OCI-LY7 (cell line): ENCODE data around the gene ADARB2.

Experiments used
- EZH2phosphoT487 ChIP-seq: fragments of 200-600 bp; sonication (generic); IDR thresholded peaks from 2 replicates; pipeline ENCODE4 v1.6.1; 2018; ENCODE audit warnings: low read depth, borderline replicate concordance, mild to moderate bottlenecking, mixed run types, antibody characterized with exemption, low read length, moderate library complexity, mixed read lengths
- TF ChIP-seq, protein P1 (sequence below): fragments of 200-600 bp; sonication (generic); conservative IDR thresholded peaks from 2 replicates; pipeline ENCODE4 v1.5.1; 2014; ENCODE audit warnings: mild to moderate bottlenecking, antibody characterized with exemption, low read length, moderate library complexity, mixed read lengths

DNA sequence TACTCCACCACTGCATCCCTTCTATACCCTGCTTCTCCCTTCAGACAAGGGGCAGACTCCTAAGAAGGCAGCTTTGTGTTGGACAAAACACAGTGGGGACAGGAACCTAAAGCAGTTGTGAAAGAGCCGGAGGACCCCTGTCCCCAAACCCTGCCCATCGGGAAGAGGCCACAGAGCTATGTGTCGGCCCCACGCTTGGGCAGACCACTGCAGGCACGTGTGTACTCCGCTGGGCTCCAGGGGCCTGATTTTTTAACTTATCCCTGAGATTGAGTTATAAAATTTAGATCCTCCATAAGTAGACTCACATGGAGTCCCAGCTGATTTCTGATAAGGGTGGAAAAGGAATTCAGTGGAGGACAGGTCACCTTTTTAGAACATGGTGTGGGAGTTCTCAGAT lies 310.5 kb downstream of the ADARB2 start:
- TF ChIP-seq, protein P1, sequence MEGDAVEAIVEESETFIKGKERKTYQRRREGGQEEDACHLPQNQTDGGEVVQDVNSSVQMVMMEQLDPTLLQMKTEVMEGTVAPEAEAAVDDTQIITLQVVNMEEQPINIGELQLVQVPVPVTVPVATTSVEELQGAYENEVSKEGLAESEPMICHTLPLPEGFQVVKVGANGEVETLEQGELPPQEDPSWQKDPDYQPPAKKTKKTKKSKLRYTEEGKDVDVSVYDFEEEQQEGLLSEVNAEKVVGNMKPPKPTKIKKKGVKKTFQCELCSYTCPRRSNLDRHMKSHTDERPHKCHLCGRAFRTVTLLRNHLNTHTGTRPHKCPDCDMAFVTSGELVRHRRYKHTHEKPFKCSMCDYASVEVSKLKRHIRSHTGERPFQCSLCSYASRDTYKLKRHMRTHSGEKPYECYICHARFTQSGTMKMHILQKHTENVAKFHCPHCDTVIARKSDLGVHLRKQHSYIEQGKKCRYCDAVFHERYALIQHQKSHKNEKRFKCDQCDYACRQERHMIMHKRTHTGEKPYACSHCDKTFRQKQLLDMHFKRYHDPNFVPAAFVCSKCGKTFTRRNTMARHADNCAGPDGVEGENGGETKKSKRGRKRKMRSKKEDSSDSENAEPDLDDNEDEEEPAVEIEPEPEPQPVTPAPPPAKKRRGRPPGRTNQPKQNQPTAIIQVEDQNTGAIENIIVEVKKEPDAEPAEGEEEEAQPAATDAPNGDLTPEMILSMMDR: no peak
- no peak for TF ChIP-seq EZH2phosphoT487
